Keratinocyte (primary cell): ENCODE results near the gene NCKAP5. TPM values are rescaled to one million over a fixed set of nuclear protein-coding genes. Genes with fewer than 3 reads are reported as not detected.

Experiments used
- DNase-seq: peaks from one replicate; pipeline ENCODE4 v3.0.0-alpha.2; 2011; ENCODE audit warnings: low read depth, missing footprints, low spot score
- FAIRE-seq: peaks from 2 replicates; lab custom pipeline; 2011; peaks lifted over from hg19 to GRCh38; lab: Jason Lieb, UNC
- H2AFZ ChIP-seq: 2 replicates; pipeline ENCODE4 v1.6.0; 2012; ENCODE audit warnings: low read length, control low read depth, inconsistent platforms; ENCODE audit not compliant: control insufficient read depth
- H3K27ac ChIP-seq: 2 replicates; pipeline ENCODE4 v1.5.1; 2011; ENCODE audit warnings: low read length; ENCODE audit not compliant: control insufficient read depth, insufficient read depth
- H3K27me3 ChIP-seq: 3 replicates; pipeline ENCODE4 v1.6.0; 2011; ENCODE audit warnings: low read length; ENCODE audit not compliant: control insufficient read depth, insufficient read depth; ENCODE audit errors: extremely low read depth
- H3K36me3 ChIP-seq, 2 experiments: 2 replicates in 1 of 2; 3 replicates in 1 of 2; pipeline ENCODE4 v1.5.1; 2011; ENCODE audit warnings: low read length in 2 of 2, mild to moderate bottlenecking in 1 of 2; ENCODE audit not compliant: control insufficient read depth in 2 of 2, insufficient read depth in 2 of 2; ENCODE audit errors: extremely low read depth in 1 of 2
- H3K4me1 ChIP-seq: 3 replicates; pipeline ENCODE4 v1.5.1; 2011; ENCODE audit warnings: low read length; ENCODE audit not compliant: control insufficient read depth, insufficient read depth; ENCODE audit errors: extremely low read depth
- H3K4me2 ChIP-seq: 3 replicates; pipeline ENCODE4 v1.6.0; 2011; ENCODE audit warnings: low read depth, low read length; ENCODE audit not compliant: control insufficient read depth, insufficient read depth; ENCODE audit errors: extremely low read depth
- H3K4me3 ChIP-seq, 3 experiments: fragments of 200-600 bp in 1 of 3; sonication (generic) in 1 of 3; 2 replicates in 2 of 3; 3 replicates in 1 of 3; pipeline ENCODE4 v1.5.1; 2011 to 2016; ENCODE audit warnings: low read length in 3 of 3, mild to moderate bottlenecking in 3 of 3, control low read depth in 2 of 3, inconsistent platforms in 1 of 3, low read depth in 1 of 3, mixed read lengths in 1 of 3, mixed run types in 1 of 3, moderate library complexity in 1 of 3; ENCODE audit not compliant: control insufficient read depth in 2 of 3, insufficient read depth in 2 of 3; ENCODE audit errors: extremely low read depth in 1 of 3
- H3K79me2 ChIP-seq: 2 replicates; pipeline ENCODE4 v1.6.0; 2012; ENCODE audit warnings: low read length; ENCODE audit not compliant: control insufficient read depth, insufficient read depth
- H3K9ac ChIP-seq: 3 replicates; pipeline ENCODE4 v1.6.0; 2011; ENCODE audit warnings: low read length; ENCODE audit not compliant: control insufficient read depth, insufficient read depth; ENCODE audit errors: extremely low read depth
- H3K9me1 ChIP-seq: 3 replicates; pipeline ENCODE4 v1.6.0; 2011; ENCODE audit warnings: low read length; ENCODE audit not compliant: control insufficient read depth, insufficient read depth; ENCODE audit errors: extremely low read depth
- H3K9me3 ChIP-seq: 2 replicates; pipeline ENCODE4 v1.5.1; 2012; ENCODE audit warnings: low read depth, low read length; ENCODE audit not compliant: control insufficient read depth
- H4K20me1 ChIP-seq: 3 replicates; pipeline ENCODE4 v1.6.0; 2011; ENCODE audit warnings: low read length; ENCODE audit not compliant: control insufficient read depth, insufficient read depth; ENCODE audit errors: extremely low read depth
- EZH2 ChIP-seq: IDR thresholded peaks from one replicate; pipeline ENCODE4 v1.6.1; 2012; ENCODE audit warnings: inconsistent platforms, mild to moderate bottlenecking, low read length, moderate library complexity
- dilution Hi-C: fragments of 300-500 bp; cut with MboI; formaldehyde crosslinking; loops from one replicate; pipeline ENCODE4 v1.7.0; 2020; ENCODE audit warnings: low sequenced_read_pairs; ENCODE audit not compliant: extremely low pct_ligation_motif_present
- polyA plus RNA-seq, 5 experiments: library from polyadenylated mRNA; depleted of rRNA in 3 of 5; stranded (reverse) in 3 of 5; stranded (forward) in 1 of 5; unstranded in 1 of 5; fragments of >200 nt; gene quantifications; 1 replicate in 1 of 5; 2 replicates in 3 of 5; 3 replicates in 1 of 5; pipeline versions ENCODE4 v1.2.1 to v1.2.3, GENCODE V29; 2011 to 2012; ENCODE audit warnings: missing spikeins in 2 of 5, low read depth in 1 of 5, low replicate concordance in 1 of 5
- TF ChIP-seq, protein P1 (sequence below), 3 experiments: IDR thresholded peaks in 1 of 3; conservative IDR thresholded peaks in 1 of 3; optimal IDR thresholded peaks in 1 of 3; 2 replicates in 2 of 3; 3 replicates in 1 of 3; pipeline versions ENCODE3 to v1.5.1; 2011; ENCODE audit warnings: low read length in 3 of 3, mild to moderate bottlenecking in 3 of 3, moderate library complexity in 2 of 3, control low read depth in 1 of 3, inconsistent platforms in 1 of 3; ENCODE audit not compliant: insufficient read depth in 2 of 3; ENCODE audit errors: extremely low read depth in 1 of 3

The NCKAP5 gene
- polyA plus RNA-seq, 1 donor (not counting 4 experiments of a cell fraction or from before 2014, with no cell fraction given) = 3.6 TPM

DNA sequence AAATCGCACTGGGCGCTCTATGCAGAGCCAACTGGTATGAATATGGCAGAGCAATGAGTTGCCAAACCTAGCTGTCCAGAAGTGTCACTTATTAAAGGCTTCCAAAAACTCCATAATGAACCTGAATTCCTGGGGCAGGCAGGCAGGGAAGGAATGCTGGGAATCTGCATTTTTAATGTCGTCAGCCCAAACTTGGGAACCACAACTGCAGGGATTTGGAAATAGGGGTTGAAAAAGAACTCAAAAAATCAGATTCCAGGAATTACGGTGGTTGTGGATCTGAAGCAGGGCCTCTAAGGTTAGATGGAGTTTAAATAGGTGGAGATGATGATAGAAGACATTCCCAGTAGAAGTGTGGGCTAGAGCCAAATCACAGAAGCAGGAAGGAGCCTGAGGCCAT is 15.0 kb downstream of the NCKAP5 start:
- Histone ChIP-seq H3K9me3 (no peaks in the 10 kb centered on the region), H3K79me2 (no peaks in the 10 kb centered on the region), H3K4me1 (no peaks in the 10 kb centered on the region), H3K4me3 (no peak overlapping the region), H3K9me1 (no peaks in the 10 kb centered on the region), H2AFZ (no peak overlapping the region), H3K27ac (no peak overlapping the region), H3K4me2 (no peak overlapping the region), H4K20me1 (no peaks in the 10 kb centered on the region), H3K9ac (no peak overlapping the region), H3K27me3 (no peaks in the 10 kb centered on the region), H3K36me3 (peaks cover 0 to under 1% of the 10 kb centered on the region in 2 experiments)
- DNase-seq (no peak), FAIRE-seq (no peak)
- dilution Hi-C loops = no loop called here
- no peak for TF ChIP-seq EZH2
- TF ChIP-seq, protein P1, sequence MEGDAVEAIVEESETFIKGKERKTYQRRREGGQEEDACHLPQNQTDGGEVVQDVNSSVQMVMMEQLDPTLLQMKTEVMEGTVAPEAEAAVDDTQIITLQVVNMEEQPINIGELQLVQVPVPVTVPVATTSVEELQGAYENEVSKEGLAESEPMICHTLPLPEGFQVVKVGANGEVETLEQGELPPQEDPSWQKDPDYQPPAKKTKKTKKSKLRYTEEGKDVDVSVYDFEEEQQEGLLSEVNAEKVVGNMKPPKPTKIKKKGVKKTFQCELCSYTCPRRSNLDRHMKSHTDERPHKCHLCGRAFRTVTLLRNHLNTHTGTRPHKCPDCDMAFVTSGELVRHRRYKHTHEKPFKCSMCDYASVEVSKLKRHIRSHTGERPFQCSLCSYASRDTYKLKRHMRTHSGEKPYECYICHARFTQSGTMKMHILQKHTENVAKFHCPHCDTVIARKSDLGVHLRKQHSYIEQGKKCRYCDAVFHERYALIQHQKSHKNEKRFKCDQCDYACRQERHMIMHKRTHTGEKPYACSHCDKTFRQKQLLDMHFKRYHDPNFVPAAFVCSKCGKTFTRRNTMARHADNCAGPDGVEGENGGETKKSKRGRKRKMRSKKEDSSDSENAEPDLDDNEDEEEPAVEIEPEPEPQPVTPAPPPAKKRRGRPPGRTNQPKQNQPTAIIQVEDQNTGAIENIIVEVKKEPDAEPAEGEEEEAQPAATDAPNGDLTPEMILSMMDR (optimal IDR thresholded peaks at IDR 0.05 in 1 of 3, IDR thresholded peaks at IDR 0.05 in 1 of 3, conservative IDR thresholded peaks at IDR 0.05 in 1 of 3; ENCODE audit: extremely low read depth in 1 of 3, insufficient read depth in 2 of 3, low read length in 3 of 3) = no peak

- Histone ChIP-seq H3K4me1 (no peaks in the 10 kb centered on the region), H4K20me1 (no peaks in the 10 kb centered on the region), H3K36me3 (no peaks in the 10 kb centered on the region), H3K9me3 (no peaks in the 10 kb centered on the region), H3K4me2 (no peak overlapping the region), H3K9me1 (no peaks in the 10 kb centered on the region), H3K9ac (no peak overlapping the region), H2AFZ (no peak overlapping the region), H3K4me3 (no peak overlapping the region), H3K27me3 (no peaks in the 10 kb centered on the region), H3K79me2 (no peaks in the 10 kb centered on the region), H3K27ac (no peak overlapping the region)
- FAIRE-seq = no peak
- no peak for DNase-seq
- dilution Hi-C loops = no loop called here
- TF ChIP-seq, protein P1 (optimal IDR thresholded peaks at IDR 0.05 in 1 of 3, IDR thresholded peaks at IDR 0.05 in 1 of 3, conservative IDR thresholded peaks at IDR 0.05 in 1 of 3; ENCODE audit: extremely low read depth in 1 of 3, insufficient read depth in 2 of 3, low read length in 3 of 3) = no peak
- no peak for TF ChIP-seq EZH2
Observed at GRCh38 chr2:133552821-133553220, 15.4 kb downstream of the NCKAP5 start.
